Activated CD4-positive, alpha-beta T cell treated with anti-CD3 and anti-CD28 coated beads, Interleukin-2, amount 50 U/mL, for 16 hours (primary cell): Measurements from ENCODE around the gene FOXRED2.
"Not testable (repeated sequence)": the region's sequence is repeated elsewhere in the genome, so short reads cannot be mapped to it uniquely, and the experiment has no call there.

ENCODE experiments used
- DNase-seq: peaks from one replicate; pipeline ENCODE4 v3.0.0-alpha.2; 2020

The FOXRED2 gene

GRCh38 chr22:36506637-36507517, at the start of gene FOXRED2:
Gene FOXRED2 (minus strand): TSS chr22:36507040. CDS start chr22:36506422, 618 bp downstream.
- peak; percentile 90 for DNase-seq

- DNase-seq = no peak
Measured at GRCh38 chr22:36554098-36554497, 47.3 kb upstream of the FOXRED2 start.

DNA sequence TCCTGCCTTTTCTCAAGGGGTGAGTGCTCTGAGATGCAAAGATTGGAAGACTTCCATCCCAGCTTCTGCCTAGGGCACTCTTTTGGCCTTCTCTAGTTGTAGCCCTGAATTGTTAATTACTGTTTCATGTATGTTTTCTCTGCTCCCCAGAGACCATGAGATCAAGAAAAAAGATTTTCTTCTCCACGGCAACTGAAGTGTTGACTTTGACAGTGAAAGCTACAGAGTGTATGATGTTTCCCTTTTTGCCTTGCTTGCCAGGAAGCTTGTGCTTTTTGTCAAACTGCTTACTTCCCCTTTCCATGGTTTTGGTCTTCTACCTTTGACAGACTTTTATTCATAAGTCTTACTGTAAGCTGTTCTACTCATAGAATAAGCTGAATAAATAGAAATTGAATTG, 45.4 kb upstream of the FOXRED2 start:
- DNase-seq = no peak

- DNase-seq = no peak
Measured at GRCh38 chr22:36550701-36551495, 44.1 kb upstream of the FOXRED2 start.

- no peak for DNase-seq
Measured at GRCh38 chr22:36549033-36549432, 42.2 kb upstream of the FOXRED2 start.

- no peak for DNase-seq
Measured at GRCh38 chr22:36548606-36549005, 41.8 kb upstream of the FOXRED2 start.

- peak; percentile 36 for DNase-seq
Measured at GRCh38 chr22:36546932-36547331, 40.1 kb upstream of the FOXRED2 start.

DNA sequence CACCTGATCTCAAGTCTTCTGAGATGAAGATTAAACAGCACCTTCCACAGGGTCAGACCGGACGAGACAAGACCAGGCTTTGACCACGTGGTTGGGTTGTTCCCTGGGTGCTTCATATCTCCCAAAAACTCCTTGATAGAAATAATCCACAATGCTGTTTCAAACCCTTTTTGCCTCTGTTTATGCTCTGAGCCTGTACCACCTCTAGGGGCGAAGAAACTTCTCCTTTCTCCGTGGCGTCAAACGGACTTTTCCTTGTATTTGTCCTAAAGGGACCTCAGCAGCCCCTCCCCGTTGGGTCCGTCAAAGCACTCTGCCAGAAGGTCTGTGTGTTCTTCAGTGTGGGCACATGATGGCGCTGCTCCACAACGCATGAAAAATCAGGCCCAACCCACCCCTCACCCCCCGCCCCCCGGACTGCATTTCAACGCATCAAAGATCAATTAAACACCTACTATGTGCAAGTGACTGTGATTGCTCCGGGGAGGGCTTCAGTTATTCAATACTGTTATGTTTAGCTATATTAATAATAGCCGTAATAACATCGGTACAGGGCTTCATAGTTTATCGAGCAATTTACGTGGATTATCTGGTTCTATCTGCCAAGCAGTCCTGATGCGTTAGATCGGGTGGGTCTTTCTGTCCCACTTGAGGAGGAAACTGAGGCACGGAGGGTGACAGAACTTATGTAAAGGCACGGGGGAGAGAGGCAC, 39.4 kb upstream of the FOXRED2 start:
- peak; percentile 48 for DNase-seq

DNA sequence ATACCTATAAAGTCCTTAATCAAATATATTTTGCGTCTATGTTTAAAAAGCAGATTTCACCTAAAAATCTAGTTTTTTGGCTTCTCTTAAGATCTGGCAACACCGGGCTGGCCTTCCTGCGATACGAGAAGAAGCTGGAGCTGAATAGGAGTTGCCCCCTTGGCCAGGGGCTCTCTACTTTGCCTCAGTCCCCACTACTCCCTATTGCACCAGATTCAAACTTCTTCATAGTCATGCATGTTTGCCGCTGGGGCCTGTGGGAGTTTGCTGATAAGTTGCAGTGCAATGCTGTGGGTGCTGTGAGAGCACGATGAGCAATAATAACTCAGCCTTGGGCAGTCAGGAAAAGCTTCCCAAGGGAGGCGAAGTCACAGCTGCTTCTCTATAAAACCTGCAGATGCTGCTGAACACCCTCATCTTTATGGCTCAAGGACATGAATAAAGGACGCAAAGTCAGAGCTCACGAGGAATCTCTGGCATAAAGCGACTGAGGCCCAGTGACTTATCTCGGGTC, 37.3 kb upstream of the FOXRED2 start:
- no peak for DNase-seq

- DNase-seq = peak; percentile 77
Measured at GRCh38 chr22:36541831-36542411, 35.1 kb upstream of the FOXRED2 start.

- no peak for DNase-seq
Measured at GRCh38 chr22:36540867-36541642, 34.2 kb upstream of the FOXRED2 start.

DNA sequence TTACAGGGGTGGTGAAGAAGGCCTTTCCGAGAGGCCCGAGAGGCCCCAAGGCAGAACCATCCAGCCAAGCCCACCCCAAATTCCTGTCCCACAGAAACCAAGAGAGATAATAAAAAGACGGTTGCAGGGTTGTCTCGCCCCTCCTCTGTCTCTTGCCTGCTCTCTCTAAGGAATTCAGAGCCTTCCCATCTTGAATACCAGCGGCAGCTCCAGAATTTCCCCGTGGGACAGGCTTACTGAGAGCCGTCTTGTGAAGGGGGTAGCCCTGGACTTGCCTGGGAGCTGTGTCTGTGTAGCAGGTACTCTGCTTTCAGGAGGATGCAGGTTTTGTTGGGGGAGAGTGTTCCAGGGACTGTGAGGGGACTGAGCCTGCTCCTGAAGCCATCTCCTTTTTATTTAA, 31.7 kb upstream of the FOXRED2 start:
- no peak for DNase-seq

GRCh38 chr22:36536717-36537116, 29.9 kb upstream of the FOXRED2 start:
- no peak for DNase-seq

DNA sequence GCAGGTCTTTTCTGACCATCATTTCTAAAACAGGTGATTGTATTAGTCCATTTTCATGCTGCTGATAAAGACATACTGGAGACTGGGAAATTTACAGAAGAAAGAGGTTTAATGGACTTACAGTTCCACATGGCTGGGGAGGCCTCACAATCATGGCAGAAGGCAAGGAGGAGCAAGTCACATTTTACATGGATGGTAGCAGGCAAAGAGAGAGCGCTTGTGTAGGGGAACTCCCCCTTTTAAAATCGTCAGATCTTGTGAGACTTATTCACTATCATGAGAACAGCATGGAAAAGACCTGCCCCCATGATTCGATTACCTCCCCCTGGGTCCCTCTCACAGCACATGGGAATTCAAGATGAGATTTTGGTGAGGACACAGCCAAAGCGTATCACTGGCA, 26.5 kb upstream of the FOXRED2 start:
- DNase-seq = not testable (repeated sequence)

DNA sequence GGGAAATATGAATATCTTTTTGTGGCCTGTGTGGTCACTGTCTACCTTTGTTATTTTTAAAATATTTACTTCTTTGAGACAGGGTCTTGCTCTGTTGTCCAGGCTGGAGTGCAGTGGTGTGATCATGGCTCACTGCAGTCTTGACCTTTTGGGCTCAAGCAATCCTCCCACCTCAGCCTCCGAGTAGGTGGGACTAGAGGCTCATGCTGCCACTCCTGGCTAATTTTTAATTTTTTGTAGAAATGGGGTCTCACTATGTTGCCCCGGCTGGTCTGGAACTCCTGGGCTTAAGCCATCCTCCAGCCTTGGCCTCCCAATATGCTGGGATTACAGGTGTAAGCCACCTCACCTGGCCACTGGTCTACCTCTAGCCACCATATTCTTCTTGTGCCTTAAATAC, 25.6 kb upstream of the FOXRED2 start:
- no peak for DNase-seq

DNA sequence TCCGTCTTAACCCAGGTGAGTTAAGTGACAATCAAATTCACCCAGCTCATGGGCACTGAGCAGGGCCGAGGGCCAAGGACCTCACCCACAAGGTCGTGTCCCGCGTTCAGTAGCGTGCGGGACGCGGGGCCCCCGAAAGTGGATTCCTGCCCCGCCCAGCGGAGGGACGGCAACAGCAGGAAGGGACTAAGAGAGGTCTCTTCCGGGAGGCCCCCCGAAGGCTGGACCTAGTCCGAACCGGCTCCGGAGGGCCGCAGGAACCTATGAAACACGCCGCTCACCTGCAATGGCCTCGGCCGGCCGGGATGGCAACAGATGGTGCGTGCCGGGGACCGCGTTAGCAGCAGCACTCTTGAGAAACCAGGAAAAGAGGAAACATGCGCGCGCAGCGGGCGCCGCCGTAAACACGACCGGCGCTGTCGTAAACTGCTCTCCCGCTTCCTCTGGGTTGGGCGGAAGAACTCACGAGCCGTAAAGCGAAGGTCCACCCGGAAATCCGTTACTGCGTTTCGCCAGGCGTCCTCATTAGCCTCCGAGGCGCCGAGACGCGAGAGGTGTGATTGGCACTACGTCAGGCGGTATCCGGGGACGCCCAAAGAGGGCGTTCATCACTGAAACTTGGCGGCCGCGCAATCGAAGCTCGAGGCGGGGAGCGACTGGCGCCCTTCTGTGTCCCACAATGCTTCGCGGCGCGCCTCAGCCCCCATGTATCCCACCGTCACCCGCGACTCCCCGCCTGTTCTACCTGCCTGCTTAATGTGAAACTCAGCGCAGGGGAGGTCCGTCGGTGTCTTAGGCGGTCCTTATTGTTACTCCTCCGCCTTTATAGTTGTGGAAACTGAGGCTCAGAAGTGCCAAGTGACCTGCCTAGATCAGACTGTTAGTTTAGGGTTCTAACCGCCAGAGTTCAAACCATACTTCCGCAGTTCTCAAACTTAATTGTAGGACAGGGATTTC, 22.2 kb upstream of the FOXRED2 start, which contains the start of gene EIF3D:
TSS of gene EIF3D (minus strand) at position 372 of the 957 bp plus-strand sequence. CDS start 3,045 bp downstream, outside the sequence.
- peak; percentile 100 for DNase-seq

GRCh38 chr22:36528341-36528740, 21.5 kb upstream of the FOXRED2 start:
- no peak for DNase-seq

- no peak for DNase-seq
Measured at GRCh38 chr22:36522662-36523061, 15.8 kb upstream of the FOXRED2 start.

GRCh38 chr22:36520423-36520822, 13.6 kb upstream of the FOXRED2 start:
- DNase-seq = no peak

GRCh38 chr22:36519906-36520305, 13.1 kb upstream of the FOXRED2 start:
- not testable (repeated sequence) for DNase-seq
